Middle frontal gyrus (tissue), 1 donor: ENCODE measurements around the gene XAB2.
"Not testable (repeated sequence)": the region's sequence is repeated elsewhere in the genome, so short reads cannot be mapped to it uniquely, and the experiment has no call there.

Experiments used
- DNase-seq: peaks from one replicate; pipeline ENCODE4 v3.0.0-alpha.2; 2015; ENCODE audit warnings: low spot score; ENCODE audit errors: extremely low spot score

XAB2 gene

GRCh38 chr19:7579182-7579581, 50.2 kb downstream of the XAB2 start:
- DNase-seq = no peak

GRCh38 chr19:7578127-7578526, 51.2 kb downstream of the XAB2 start:
- DNase-seq = no peak

GRCh38 chr19:7577422-7577821, 51.9 kb downstream of the XAB2 start:
- DNase-seq = not testable (repeated sequence)

GRCh38 chr19:7575434-7576040, 53.8 kb downstream of the XAB2 start:
- DNase-seq = no peak

GRCh38 chr19:7570761-7571160, 58.6 kb downstream of the XAB2 start:
- no peak for DNase-seq
